PC-9 (cell line): ENCODE results near the gene DKK3. TPM values are rescaled to one million over a fixed set of nuclear protein-coding genes. Genes with fewer than 3 reads are reported as not detected.
"Not testable (repeated sequence)": the region's sequence is repeated elsewhere in the genome, so short reads cannot be mapped to it uniquely, and the experiment has no call there.

ENCODE experiments used
- BruUV-seq: library from RNA; stranded (reverse); fragments of 400-500 nt; replicated peaks from 2 replicates; lab custom pipeline; 2021; lab: Mats Ljungman, UMichigan
- CTCF ChIA-PET: fragments of 300-600 bp; sonication (Branson Sonifier 250); formaldehyde crosslinking; loops from one replicate; lab custom pipeline; 2022; ENCODE audit warnings: antibody characterized with exemption; lab: Charles Lee
- POLR2A ChIA-PET: fragments of 300-600 bp; sonication (Branson Sonifier 250); formaldehyde crosslinking; loops from one replicate; lab custom pipeline; 2022; ENCODE audit warnings: antibody characterized with exemption; ENCODE audit not compliant: unreplicated experiment; lab: Charles Lee
- DNase-seq, 2 experiments: peaks; one replicate each; pipeline versions ENCODE4 v3.0.0 to v3.0.0-alpha.2; 2015 to 2022; ENCODE audit warnings: mixed read lengths in 1 of 2
- H2AFZ ChIP-seq: fragments of 200-600 bp; sonication (generic); 2 replicates; pipeline ENCODE4 v1.8.1; 2017; ENCODE audit warnings: antibody characterized with exemption
- H3F3A ChIP-seq: fragments of 200-600 bp; sonication (generic); 2 replicates; pipeline ENCODE4 v1.8.1; 2017; ENCODE audit warnings: antibody characterized with exemption, mild to moderate bottlenecking, low read depth; ENCODE audit not compliant: insufficient read depth
- H3K27ac ChIP-seq: fragments of 200-600 bp; sonication (generic); 2 replicates; pipeline ENCODE4 v1.6.1; 2016; ENCODE audit warnings: mixed run types
- H3K27me3 ChIP-seq: fragments of 200-600 bp; sonication (generic); 2 replicates; pipeline ENCODE4 v1.6.1; 2016; ENCODE audit warnings: low read depth, mixed run types; ENCODE audit not compliant: insufficient read depth
- H3K36me3 ChIP-seq: fragments of 200-600 bp; sonication (generic); 2 replicates; pipeline ENCODE4 v1.6.1; 2016; ENCODE audit warnings: low read depth, mixed run types
- H3K4me1 ChIP-seq: fragments of 200-600 bp; sonication (generic); replicated peaks from 2 replicates; pipeline ENCODE4 v1.6.1; 2016; ENCODE audit warnings: mixed run types; ENCODE audit not compliant: insufficient read depth
- H3K4me2 ChIP-seq: fragments of 200-600 bp; sonication (generic); 2 replicates; pipeline ENCODE4 v1.6.1; 2017; ENCODE audit warnings: mixed run types
- H3K4me3 ChIP-seq: fragments of 200-600 bp; sonication (generic); 2 replicates; pipeline ENCODE4 v1.6.1; 2016; ENCODE audit warnings: mixed run types
- H3K79me2 ChIP-seq: fragments of 200-600 bp; sonication (generic); 2 replicates; pipeline ENCODE4 v1.6.1; 2017; ENCODE audit warnings: low read depth, mixed run types
- H3K9me2 ChIP-seq: fragments of 200-600 bp; sonication (generic); 2 replicates; pipeline ENCODE4 v1.8.1; 2017; ENCODE audit warnings: mild to moderate bottlenecking; ENCODE audit not compliant: insufficient read depth
- H3K9me3 ChIP-seq: fragments of 200-600 bp; sonication (generic); 2 replicates; pipeline ENCODE4 v1.8.1; 2016; ENCODE audit warnings: low read depth; ENCODE audit not compliant: insufficient read depth
- H4K20me1 ChIP-seq: fragments of 200-600 bp; sonication (generic); 2 replicates; pipeline ENCODE4 v1.8.1; 2017; ENCODE audit not compliant: insufficient read depth
- EZH2 ChIP-seq: fragments of 200-600 bp; sonication (generic); IDR thresholded peaks from 2 replicates; pipeline ENCODE4 v1.8.0; 2017; ENCODE audit warnings: antibody characterized with exemption, low read depth
- intact Hi-C: fragments of 100-400 bp; cut with micrococcal nuclease; formaldehyde crosslinking; loops from one replicate; pipeline ENCODE4 v1.10.0; 2022; ENCODE audit not compliant: unreplicated experiment
- total RNA-seq: library from RNA; stranded (reverse); gene quantifications from 2 replicates; pipeline ENCODE4 v1.2.3, GENCODE V29; 2021
- TF ChIP-seq, protein P1 (sequence below): fragments of 200-600 bp; sonication (generic); conservative IDR thresholded peaks from 2 replicates; pipeline ENCODE4 v1.6.1; 2017; ENCODE audit warnings: mixed run types, antibody characterized with exemption, mild to moderate bottlenecking, moderate library complexity

The DKK3 gene
- total RNA-seq, 1 experiment from 2014 or later = 11.5 TPM

- no peaks in the 10 kb centered on the region for H3K27me3 ChIP-seq
- H3K27ac ChIP-seq = peak overlapping the region; percentile 69
- H2AFZ ChIP-seq = peak overlapping the region; percentile 66; the same call in 1 of the 2 replicates
- H3K4me3 ChIP-seq = peak overlapping the region; percentile 16; the same call in 1 of the 2 replicates
- no peaks in the 10 kb centered on the region for H3K9me3 ChIP-seq
- ChIA-PET POLR2A (interaction anchor here (0.6 kb wide), 1 partner anchor 184 kb away, joined by 3 read pairs; no protein-coding TSS in a partner anchor), CTCF (interaction anchor here (0.7 to 1.0 kb wide), 7 partner anchors 51 to 1110 kb away, joined by 3 to 9 read pairs (median 3); no protein-coding TSS in a partner anchor)
- no peaks in the 10 kb centered on the region for H3K9me2 ChIP-seq
- no peak for TF ChIP-seq EZH2
- TF ChIP-seq, protein P1, sequence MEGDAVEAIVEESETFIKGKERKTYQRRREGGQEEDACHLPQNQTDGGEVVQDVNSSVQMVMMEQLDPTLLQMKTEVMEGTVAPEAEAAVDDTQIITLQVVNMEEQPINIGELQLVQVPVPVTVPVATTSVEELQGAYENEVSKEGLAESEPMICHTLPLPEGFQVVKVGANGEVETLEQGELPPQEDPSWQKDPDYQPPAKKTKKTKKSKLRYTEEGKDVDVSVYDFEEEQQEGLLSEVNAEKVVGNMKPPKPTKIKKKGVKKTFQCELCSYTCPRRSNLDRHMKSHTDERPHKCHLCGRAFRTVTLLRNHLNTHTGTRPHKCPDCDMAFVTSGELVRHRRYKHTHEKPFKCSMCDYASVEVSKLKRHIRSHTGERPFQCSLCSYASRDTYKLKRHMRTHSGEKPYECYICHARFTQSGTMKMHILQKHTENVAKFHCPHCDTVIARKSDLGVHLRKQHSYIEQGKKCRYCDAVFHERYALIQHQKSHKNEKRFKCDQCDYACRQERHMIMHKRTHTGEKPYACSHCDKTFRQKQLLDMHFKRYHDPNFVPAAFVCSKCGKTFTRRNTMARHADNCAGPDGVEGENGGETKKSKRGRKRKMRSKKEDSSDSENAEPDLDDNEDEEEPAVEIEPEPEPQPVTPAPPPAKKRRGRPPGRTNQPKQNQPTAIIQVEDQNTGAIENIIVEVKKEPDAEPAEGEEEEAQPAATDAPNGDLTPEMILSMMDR = peak; percentile 89
- no peaks in the 10 kb centered on the region for H3K79me2 ChIP-seq
- peaks cover 29% of the 10 kb centered on the region for H3K4me1 ChIP-seq
- peak; percentile 69 to 89 for DNase-seq
- intact Hi-C loops = loop anchor here (1.0 to 10.0 kb wide), 6 partner anchors 67 to 1109 kb away; no protein-coding TSS in a partner anchor
- H3K36me3 ChIP-seq = no peaks in the 10 kb centered on the region
- H3F3A ChIP-seq = peaks cover 22% of the 10 kb centered on the region; the same call in 1 of the 2 replicates
- H4K20me1 ChIP-seq = no peaks in the 10 kb centered on the region
- peak overlapping the region; percentile 73 for H3K4me2 ChIP-seq
- BruUV-seq = no TSS peak
Observed at GRCh38 chr11:12043959-12044791, 35.7 kb upstream of the DKK3 start.

DNA sequence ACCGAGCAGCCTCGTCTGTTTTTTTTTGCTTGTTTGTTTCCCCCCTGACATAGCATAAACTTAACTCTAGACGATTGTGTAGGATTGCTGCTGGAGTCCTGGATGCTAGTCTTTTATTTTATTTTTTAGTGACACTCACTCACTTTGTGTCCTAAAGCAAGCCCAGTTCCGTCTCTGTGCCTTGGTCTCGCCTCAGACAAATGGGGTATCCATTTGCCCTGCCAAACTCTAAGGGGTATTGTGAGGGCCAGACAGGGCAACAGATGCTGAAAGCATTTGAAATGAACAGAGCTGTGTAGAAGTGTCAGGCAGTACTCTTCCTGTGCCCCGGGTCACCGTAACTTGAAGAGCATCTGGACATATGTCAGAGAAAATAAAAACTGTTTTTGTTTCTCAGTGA is 34.8 kb upstream of the DKK3 start:
- H3K79me2 ChIP-seq = no peaks in the 10 kb centered on the region
- no peaks in the 10 kb centered on the region for H3K9me3 ChIP-seq
- H3F3A ChIP-seq = peaks cover 17% of the 10 kb centered on the region; the same call in 1 of the 2 replicates
- TF ChIP-seq, protein P1 = no peak
- TF ChIP-seq EZH2 = no peak
- H3K4me3 ChIP-seq = no peak overlapping the region
- H3K27ac ChIP-seq = peak overlapping the region; percentile 69
- intact Hi-C loops = loop anchor here (5.0 to 10.0 kb wide), 2 partner anchors 66 to 1108 kb away; no protein-coding TSS in a partner anchor
- no peaks in the 10 kb centered on the region for H3K9me2 ChIP-seq
- ChIA-PET POLR2A (no interaction called here), CTCF (no interaction called here)
- H2AFZ ChIP-seq = no peak overlapping the region
- no peaks in the 10 kb centered on the region for H4K20me1 ChIP-seq
- DNase-seq = no peak
- BruUV-seq = no TSS peak
- H3K27me3 ChIP-seq = no peaks in the 10 kb centered on the region
- peaks cover 20% of the 10 kb centered on the region for H3K4me1 ChIP-seq
- peak overlapping the region; percentile 73; the same call in 1 of the 2 replicates for H3K4me2 ChIP-seq
- H3K36me3 ChIP-seq = no peaks in the 10 kb centered on the region

DNA sequence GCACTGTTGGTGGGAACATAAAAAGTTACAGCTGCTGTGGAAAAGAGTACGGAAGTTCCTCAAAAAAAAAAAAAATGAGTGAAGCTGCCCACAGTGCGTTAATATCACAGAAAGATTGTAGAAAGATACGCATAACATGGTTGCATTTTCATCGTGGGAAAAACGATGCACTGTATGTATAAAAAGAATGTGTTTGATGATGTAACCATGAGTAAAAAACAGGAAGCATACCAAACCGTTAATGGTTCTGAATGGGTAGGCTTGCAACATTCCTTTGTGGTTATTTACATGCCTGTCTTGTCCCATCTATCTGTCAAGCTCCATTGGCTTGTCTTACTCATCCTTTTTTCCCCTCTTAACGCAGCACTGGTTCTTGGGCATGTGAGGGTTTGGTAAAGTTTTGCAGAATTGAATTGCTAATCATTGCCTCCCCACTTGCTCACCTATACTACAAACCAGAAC is 33.8 kb upstream of the DKK3 start:
- Histone ChIP-seq H3K4me1 (peaks cover 16% of the 10 kb centered on the region), H3K27ac (no peak overlapping the region), H3F3A (peaks cover 17% of the 10 kb centered on the region; the same call in 1 of the 2 replicates), H4K20me1 (no peaks in the 10 kb centered on the region), H3K9me3 (no peaks in the 10 kb centered on the region), H3K79me2 (no peaks in the 10 kb centered on the region), H3K4me3 (no peak overlapping the region), H3K36me3 (no peaks in the 10 kb centered on the region), H3K27me3 (no peaks in the 10 kb centered on the region), H3K9me2 (no peaks in the 10 kb centered on the region), H3K4me2 (no peak overlapping the region), H2AFZ (no peak overlapping the region)
- POLR2A ChIA-PET = no interaction called here
- intact Hi-C loops = loop anchor here (5.0 to 10.0 kb wide), 2 partner anchors 65 to 1107 kb away; no protein-coding TSS in a partner anchor
- peak in 1 of 2 experiments; percentile 46 for DNase-seq
- BruUV-seq = no TSS peak
- CTCF ChIA-PET = no interaction called here
- TF ChIP-seq EZH2 = no peak
- TF ChIP-seq, protein P1 = no peak

GRCh38 chr11:12040719-12041118 is 32.3 kb upstream of the DKK3 start:
- Histone ChIP-seq H3F3A (peaks cover 17% of the 10 kb centered on the region; the same call in 1 of the 2 replicates), H3K4me1 (peaks cover 16% of the 10 kb centered on the region)
- H3K4me2 ChIP-seq, H2AFZ ChIP-seq, POLR2A ChIA-PET, H3K27ac ChIP-seq, H3K79me2 ChIP-seq, H3K4me3 ChIP-seq, CTCF ChIA-PET, H3K9me2 ChIP-seq, H4K20me1 ChIP-seq, BruUV-seq, H3K9me3 ChIP-seq, DNase-seq, H3K27me3 ChIP-seq, H3K36me3 ChIP-seq: not testable (repeated sequence)
- intact Hi-C loops = loop anchor here (5.0 to 10.0 kb wide), 2 partner anchors 63 to 1106 kb away; no protein-coding TSS in a partner anchor
